Sigmoid colon (tissue), 7 donors: ENCODE measurements around the gene SEPTIN8. TPM values are rescaled to one million over a fixed set of nuclear protein-coding genes. Genes with fewer than 3 reads are reported as not detected.
"Not testable (repeated sequence)": the region's sequence is repeated elsewhere in the genome, so short reads cannot be mapped to it uniquely, and the experiment has no call there.

Experiments used
- DNase-seq: peaks from one replicate; pipeline ENCODE4 v3.0.0-alpha.2; 2019
- H3K27ac ChIP-seq, 4 donors: fragments of 200-600 bp; sonication (generic); one replicate each; pipeline ENCODE4 v1.5.1; 2016 to 2019; ENCODE audit warnings: mild to moderate bottlenecking in 1 of 4
- H3K27me3 ChIP-seq, 3 donors: fragments of 200-600 bp; sonication (generic); one replicate each; pipeline ENCODE4 v1.5.1; 2019; ENCODE audit warnings: mild to moderate bottlenecking in 1 of 3
- H3K36me3 ChIP-seq, 4 donors: fragments of 200-600 bp; sonication (generic); one replicate each; pipeline ENCODE4 v1.5.1; 2016 to 2019
- H3K4me1 ChIP-seq, 4 donors: fragments of 200-600 bp; sonication (generic); one replicate each; pipeline ENCODE4 v1.5.1; 2017 to 2019
- H3K4me3 ChIP-seq, 4 donors: fragments of 200-600 bp; sonication (generic); one replicate each; pipeline ENCODE4 v1.5.1; 2017 to 2019; ENCODE audit warnings: mild to moderate bottlenecking in 2 of 4, moderate library complexity in 1 of 4
- H3K9me3 ChIP-seq, 4 donors: fragments of 200-600 bp in 3 of 4; sonication (generic) in 3 of 4; one replicate each; pipeline versions ENCODE4 v1.5.1 to v1.6.1; 2013 to 2019
- CTCF ChIP-seq, 4 experiments: fragments of 450-650 bp in 3 of 4; fragments of 200-600 bp in 1 of 4; IDR thresholded peaks; one replicate each; pipeline ENCODE4 v1.5.1; 2016 to 2019; ENCODE audit warnings: antibody characterized with exemption in 4 of 4, mild to moderate bottlenecking in 3 of 4, moderate library complexity in 2 of 4
- EP300 ChIP-seq, 4 donors: sonication (generic); formaldehyde crosslinking; IDR thresholded peaks; one replicate each; pipeline ENCODE4 v1.6.1; 2017; ENCODE audit warnings: antibody characterized with exemption in 4 of 4
- POLR2A ChIP-seq, 2 donors: fragments of 450-650 bp; IDR thresholded peaks; one replicate each; pipeline ENCODE4 v1.6.1; 2016; ENCODE audit warnings: antibody characterized with exemption in 2 of 2, mild to moderate bottlenecking in 2 of 2, moderate library complexity in 2 of 2
- POLR2AphosphoS5 ChIP-seq, 4 donors: sonication (generic); formaldehyde crosslinking; IDR thresholded peaks; one replicate each; pipeline ENCODE4 v1.6.1; 2017; ENCODE audit warnings: antibody characterized with exemption in 4 of 4
- WGBS, 2 donors: extraction: QIAGEN DNeasy Blood & Tissue Kit; methylation state at CpG; one replicate each; pipeline ENCODE4 v1.1.7; 2013; 5-methylcytosine and 5-hydroxymethylcytosine counted together
- intact Hi-C: fragments of 100-400 bp; cut with DNase I; formaldehyde crosslinking; loops from one replicate; pipeline ENCODE4 v1.15.1; 2023
- polyA plus RNA-seq, 3 donors: library from polyadenylated mRNA; stranded (reverse); fragments of 200-250 nt; gene quantifications; one replicate each; pipeline ENCODE4 v1.2.3, GENCODE V29; 2013
- total RNA-seq, 4 donors: library from RNA; depleted of rRNA; stranded (reverse); fragments of >200 nt; gene quantifications; one replicate each; pipeline ENCODE4 v1.1.0, GENCODE V29; 2016
- donor health status: healthy with polysubstance abuse.
- donor health status: Bipolar disorder and iron deficiency.
- donor health status: healthy.

SEPTIN8 gene
- total and polyA plus RNA-seq, 7 donors: 19.2 to 38.0 (median 30.7) TPM

- Histone ChIP-seq H3K9me3 (no peaks in the 10 kb centered on the region), H3K27ac (no peak overlapping the region), H3K27me3 (peaks cover 18 to 48% (median 36%) of the 10 kb centered on the region in 3 donors), H3K36me3 (no peaks in the 10 kb centered on the region), H3K4me3 (no peak overlapping the region), H3K4me1 (peaks cover 0 to 11% (median 10%) of the 10 kb centered on the region in 4 donors)
- no peak for DNase-seq
- intact Hi-C loops: no loop called here
- TF ChIP-seq POLR2A (IDR thresholded peaks at IDR 0.05) (no peak), EP300 (IDR thresholded peaks at IDR 0.05) (no peak), POLR2AphosphoS5 (IDR thresholded peaks at IDR 0.05) (no peak), CTCF (IDR thresholded peaks at IDR 0.05) (no peak)
- WGBS, 2 donors: 37 to 47% methylated on average over 3 of the region's 3 CpGs
Observed at GRCh38 chr5:132808866-132809265, 31.8 kb upstream of the SEPTIN8 start.

GRCh38 chr5:132808448-132808847, 31.4 kb upstream of the SEPTIN8 start:
- Histone ChIP-seq H3K36me3 (no peaks in the 10 kb centered on the region), H3K9me3 (no peaks in the 10 kb centered on the region), H3K4me1 (peaks cover 0 to 7% (median 6%) of the 10 kb centered on the region in 4 donors), H3K27ac (no peak overlapping the region), H3K27me3 (peaks cover 14 to 43% (median 32%) of the 10 kb centered on the region in 3 donors), H3K4me3 (no peak overlapping the region)
- TF ChIP-seq EP300 (IDR thresholded peaks at IDR 0.05) (no peak), POLR2AphosphoS5 (IDR thresholded peaks at IDR 0.05) (no peak), CTCF (IDR thresholded peaks at IDR 0.05) (no peak), POLR2A (IDR thresholded peaks at IDR 0.05) (no peak)
- WGBS, 2 donors: 11 to 51% methylated on average over 2 of the region's 2 CpGs
- intact Hi-C loops: no loop called here
- DNase-seq: no peak

GRCh38 chr5:132807163-132807838, 30.3 kb upstream of the SEPTIN8 start:
- DNase-seq: peak; percentile 13
- intact Hi-C loops: no loop called here
- Histone ChIP-seq H3K36me3 (no peaks in the 10 kb centered on the region), H3K27me3 (peaks cover 10 to 32% (median 20%) of the 10 kb centered on the region in 3 donors), H3K4me3 (no peak overlapping the region), H3K4me1 (no peaks in the 10 kb centered on the region), H3K27ac (no peak overlapping the region), H3K9me3 (no peaks in the 10 kb centered on the region)
- no peak for TF ChIP-seq EP300 (IDR thresholded peaks at IDR 0.05)
- TF ChIP-seq POLR2AphosphoS5 (IDR thresholded peaks at IDR 0.05): no peak
- no peak for TF ChIP-seq POLR2A (IDR thresholded peaks at IDR 0.05)
- no peak for TF ChIP-seq CTCF (IDR thresholded peaks at IDR 0.05)
- 23 to 55% methylated on average over 12 of the region's 12 CpGs for WGBS, 2 donors

- H3K4me1 ChIP-seq, H3K36me3 ChIP-seq, H3K4me3 ChIP-seq, intact Hi-C loops, H3K9me3 ChIP-seq, DNase-seq, H3K27ac ChIP-seq: not testable (repeated sequence)
- peaks cover 5 to 27% (median 15%) of the 10 kb centered on the region in 3 donors for H3K27me3 ChIP-seq
- WGBS, 2 donors: 19 to 72% methylated on average over 12 of the region's 12 CpGs
Observed at GRCh38 chr5:132806804-132807162, 29.7 kb upstream of the SEPTIN8 start.

- intact Hi-C loops: not testable (repeated sequence)
Observed at GRCh38 chr5:132805872-132806271, 28.8 kb upstream of the SEPTIN8 start.

GRCh38 chr5:132804219-132804618, 27.2 kb upstream of the SEPTIN8 start:
- 94 to 100% methylated on average over 1 of the region's 1 CpG for WGBS, 2 donors
- H3K9me3 ChIP-seq, intact Hi-C loops, H3K4me1 ChIP-seq, H3K36me3 ChIP-seq, H3K27ac ChIP-seq, H3K4me3 ChIP-seq, DNase-seq: not testable (repeated sequence)
- H3K27me3 ChIP-seq: peaks cover 0 to 17% (median 0%) of the 10 kb centered on the region in 3 donors

More at GRCh38 chr5:132805872-132806271, 28.8 kb upstream of the SEPTIN8 start:
- not testable (repeated sequence) for DNase-seq, H3K9me3 ChIP-seq, H3K4me1 ChIP-seq, H3K4me3 ChIP-seq, H3K36me3 ChIP-seq, H3K27ac ChIP-seq
- H3K27me3 ChIP-seq: peaks cover 2 to 24% (median 6%) of the 10 kb centered on the region in 3 donors
- 88 to 96% methylated on average over 6 of the region's 6 CpGs for WGBS, 2 donors

- H3K27ac ChIP-seq, H3K9me3 ChIP-seq, DNase-seq, H3K4me1 ChIP-seq, H3K4me3 ChIP-seq, intact Hi-C loops, H3K36me3 ChIP-seq: not testable (repeated sequence)
- peaks cover 0 to 17% (median 0%) of the 10 kb centered on the region in 3 donors for H3K27me3 ChIP-seq
- WGBS, 2 donors: 88 to 90% methylated on average over 5 of the region's 5 CpGs
Observed at GRCh38 chr5:132802685-132803066, 25.6 kb upstream of the SEPTIN8 start.
